Measurements from ENCODE around the gene CACNB2. TPM values are rescaled to one million over a fixed set of nuclear protein-coding genes. Genes with fewer than 3 reads are reported as not detected.

Gene CACNB2
- total and polyA plus RNA-seq, 2 donors (not counting 3 experiments of a cell fraction or from before 2014, with no cell fraction given): not detected

- Histone ChIP-seq H3K4me1 (ENCODE audit: control insufficient read depth, extremely low read depth, insufficient read depth, low read length) (no peaks in the 10 kb centered on the region), H3K27me3 (ENCODE audit: control insufficient read depth in 2 of 2, insufficient read depth in 2 of 2, low read length in 2 of 2) (no peaks in the 10 kb centered on the region), H3K9ac (replicated peaks; ENCODE audit: extremely low read depth, insufficient read depth, low read length) (no peak overlapping the region), H3K4me3 (replicated peaks in 1 of 3; ENCODE audit: insufficient read depth in 1 of 3, low read depth in 1 of 3, low read length in 3 of 3) (no peak overlapping the region), H3K79me2 (ENCODE audit: control insufficient read depth, insufficient read depth, low read length) (no peaks in the 10 kb centered on the region), H2AFZ (ENCODE audit: low read depth, low read length) (no peak overlapping the region), H3K36me3 (ENCODE audit: control insufficient read depth in 2 of 2, extremely low read depth in 1 of 2, insufficient read depth in 2 of 2, low read length in 2 of 2) (no peaks in the 10 kb centered on the region), H3K9me3 (replicated peaks; ENCODE audit: control insufficient read depth, insufficient read depth, low read length) (no peaks in the 10 kb centered on the region), H4K20me1 (replicated peaks; ENCODE audit: control insufficient read depth, extremely low read depth, insufficient read depth, low read length) (no peaks in the 10 kb centered on the region), H3K27ac (ENCODE audit: insufficient read depth, low read depth, low read length) (no peak overlapping the region), H3K4me2 (ENCODE audit: insufficient read depth, low read length) (no peak overlapping the region), H3K9me1 (replicated peaks; ENCODE audit: control insufficient read depth, extremely low read depth, insufficient read depth, low read length) (no peaks in the 10 kb centered on the region)
- BruUV-seq (replicated peaks): no TSS peak
- DNase-seq (ENCODE audit: low read depth, low spot score) (no peak), FAIRE-seq (no peak)
- TF ChIP-seq POLR2A (IDR thresholded peaks at IDR 0.05; ENCODE audit: low read depth, low read length) (no peak), FOS (IDR thresholded peaks at IDR 0.05; ENCODE audit: borderline replicate concordance, insufficient read depth, low read length) (no peak), JUN (IDR thresholded peaks at IDR 0.05; ENCODE audit: borderline replicate concordance, insufficient read depth, insufficient read length, low read depth) (no peak), GATA2 (IDR thresholded peaks at IDR 0.05; ENCODE audit: insufficient read depth, insufficient read length, low read depth, low read length) (no peak)
- dilution Hi-C loops (cut with MboI; ENCODE audit: extremely low pct_ligation_motif_present, low sequenced_read_pairs): no loop called here
- intact Hi-C loops (cut with micrococcal nuclease): no loop called here
- ChIA-PET POLR2A (no interaction called here), CTCF (no interaction called here)
These were observed 173.4 kb downstream of the CACNB2 start for GRCh38 chr10:18313626-18314025.

- Histone ChIP-seq H3K27me3 (ENCODE audit: control insufficient read depth in 2 of 2, insufficient read depth in 2 of 2, low read length in 2 of 2) (no peaks in the 10 kb centered on the region), H2AFZ (ENCODE audit: low read depth, low read length) (no peak overlapping the region), H3K9ac (replicated peaks; ENCODE audit: extremely low read depth, insufficient read depth, low read length) (no peak overlapping the region), H3K4me1 (ENCODE audit: control insufficient read depth, extremely low read depth, insufficient read depth, low read length) (no peaks in the 10 kb centered on the region), H3K27ac (ENCODE audit: insufficient read depth, low read depth, low read length) (no peak overlapping the region), H4K20me1 (replicated peaks; ENCODE audit: control insufficient read depth, extremely low read depth, insufficient read depth, low read length) (no peaks in the 10 kb centered on the region), H3K4me3 (replicated peaks in 1 of 3; ENCODE audit: insufficient read depth in 1 of 3, low read depth in 1 of 3, low read length in 3 of 3) (no peak overlapping the region), H3K4me2 (ENCODE audit: insufficient read depth, low read length) (no peak overlapping the region), H3K9me3 (replicated peaks; ENCODE audit: control insufficient read depth, insufficient read depth, low read length) (no peaks in the 10 kb centered on the region), H3K36me3 (ENCODE audit: control insufficient read depth in 2 of 2, extremely low read depth in 1 of 2, insufficient read depth in 2 of 2, low read length in 2 of 2) (no peaks in the 10 kb centered on the region), H3K79me2 (ENCODE audit: control insufficient read depth, insufficient read depth, low read length) (no peaks in the 10 kb centered on the region), H3K9me1 (replicated peaks; ENCODE audit: control insufficient read depth, extremely low read depth, insufficient read depth, low read length) (no peaks in the 10 kb centered on the region)
- intact Hi-C loops (cut with micrococcal nuclease) (no loop called here), dilution Hi-C loops (cut with MboI; ENCODE audit: extremely low pct_ligation_motif_present, low sequenced_read_pairs) (no loop called here)
- FAIRE-seq (no peak), DNase-seq (ENCODE audit: low read depth, low spot score) (no peak)
- POLR2A ChIA-PET: no interaction called here
- CTCF ChIA-PET: no interaction called here
- TF ChIP-seq GATA2 (IDR thresholded peaks at IDR 0.05; ENCODE audit: insufficient read depth, insufficient read length, low read depth, low read length) (no peak), POLR2A (IDR thresholded peaks at IDR 0.05; ENCODE audit: low read depth, low read length) (no peak), MYC (IDR thresholded peaks at IDR 0.05; ENCODE audit: low read depth, low read length) (no peak), MAX (IDR thresholded peaks at IDR 0.05; ENCODE audit: insufficient read depth, insufficient read length) (no peak), JUN (IDR thresholded peaks at IDR 0.05; ENCODE audit: borderline replicate concordance, insufficient read depth, insufficient read length, low read depth) (no peak), CTCF (IDR thresholded peaks at IDR 0.05; ENCODE audit: extremely low read depth in 1 of 2, insufficient read depth in 1 of 2, low read depth in 1 of 2, low read length in 2 of 2) (no peak), EZH2 (IDR thresholded peaks at IDR 0.05; ENCODE audit: borderline replicate concordance, low read depth, low read length, severe bottlenecking) (no peak), FOS (IDR thresholded peaks at IDR 0.05; ENCODE audit: borderline replicate concordance, insufficient read depth, low read length) (no peak), POLR2AphosphoS5 (IDR thresholded peaks at IDR 0.05; ENCODE audit: insufficient read depth, low read depth, low read length) (no peak)
- BruUV-seq (replicated peaks): no TSS peak
These were observed 179.4 kb downstream of the CACNB2 start for GRCh38 chr10:18319628-18320027.

Data from endothelial cell of umbilical vein (primary cell).